ENCODE measurements around the gene GRPEL1. TPM values are rescaled to one million over a fixed set of nuclear protein-coding genes. Genes with fewer than 3 reads are reported as not detected.

GRPEL1 gene
- total and polyA plus RNA-seq, 2 of the 13 experiments (the other 11 are each of a cell fraction or from before 2014, with no cell fraction given), result 32.3 to 141 TPM

DNA sequence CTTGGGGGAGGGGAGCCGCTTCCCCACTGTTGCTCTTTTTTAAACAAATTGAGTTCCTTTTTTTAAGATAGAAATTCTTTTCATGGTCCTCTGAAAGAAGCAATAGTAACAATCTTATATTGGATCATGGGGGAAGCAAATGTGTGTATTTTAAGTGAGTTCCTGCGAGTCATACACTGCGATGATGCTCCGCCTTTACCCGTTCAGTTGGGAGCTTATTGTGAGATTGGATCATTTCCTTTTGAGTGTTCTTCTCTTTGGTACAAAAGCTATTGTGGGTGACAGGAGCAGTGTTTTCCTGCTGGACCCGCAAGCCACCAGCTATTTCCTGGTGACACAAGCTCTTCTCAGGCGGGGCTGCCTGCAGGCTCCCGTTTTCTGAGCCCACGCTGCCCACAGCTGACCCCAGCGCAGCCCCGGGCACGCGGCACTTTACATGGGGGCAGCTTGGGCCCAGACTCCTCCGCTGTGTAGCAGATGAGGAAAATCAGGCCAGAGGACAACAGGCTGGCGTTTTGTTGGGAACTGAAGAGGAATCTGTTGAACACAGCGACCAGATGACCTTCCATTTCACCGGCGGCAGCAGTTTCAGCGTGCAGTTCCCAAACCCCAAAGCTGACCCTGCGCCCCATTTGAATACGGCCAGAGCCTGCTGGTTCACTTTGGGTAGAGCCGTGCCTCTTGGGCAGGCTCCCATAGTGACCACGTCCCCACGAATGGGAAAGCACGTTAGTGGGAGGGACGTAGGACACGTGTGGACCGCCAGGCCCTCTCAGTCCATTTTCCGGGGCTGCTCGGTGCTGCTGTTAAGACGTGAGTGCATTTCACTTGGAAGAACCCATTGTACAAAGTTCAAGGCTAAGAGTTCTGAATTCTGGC lies 12.5 kb downstream of the GRPEL1 start (continued):
- TF ChIP-seq, protein P1, sequence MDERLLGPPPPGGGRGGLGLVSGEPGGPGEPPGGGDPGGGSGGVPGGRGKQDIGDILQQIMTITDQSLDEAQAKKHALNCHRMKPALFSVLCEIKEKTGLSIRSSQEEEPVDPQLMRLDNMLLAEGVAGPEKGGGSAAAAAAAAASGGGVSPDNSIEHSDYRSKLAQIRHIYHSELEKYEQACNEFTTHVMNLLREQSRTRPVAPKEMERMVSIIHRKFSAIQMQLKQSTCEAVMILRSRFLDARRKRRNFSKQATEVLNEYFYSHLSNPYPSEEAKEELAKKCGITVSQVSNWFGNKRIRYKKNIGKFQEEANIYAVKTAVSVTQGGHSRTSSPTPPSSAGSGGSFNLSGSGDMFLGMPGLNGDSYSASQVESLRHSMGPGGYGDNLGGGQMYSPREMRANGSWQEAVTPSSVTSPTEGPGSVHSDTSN (CRISPR knock-in tag; IDR thresholded peaks at IDR 0.05), result no peak

DNA sequence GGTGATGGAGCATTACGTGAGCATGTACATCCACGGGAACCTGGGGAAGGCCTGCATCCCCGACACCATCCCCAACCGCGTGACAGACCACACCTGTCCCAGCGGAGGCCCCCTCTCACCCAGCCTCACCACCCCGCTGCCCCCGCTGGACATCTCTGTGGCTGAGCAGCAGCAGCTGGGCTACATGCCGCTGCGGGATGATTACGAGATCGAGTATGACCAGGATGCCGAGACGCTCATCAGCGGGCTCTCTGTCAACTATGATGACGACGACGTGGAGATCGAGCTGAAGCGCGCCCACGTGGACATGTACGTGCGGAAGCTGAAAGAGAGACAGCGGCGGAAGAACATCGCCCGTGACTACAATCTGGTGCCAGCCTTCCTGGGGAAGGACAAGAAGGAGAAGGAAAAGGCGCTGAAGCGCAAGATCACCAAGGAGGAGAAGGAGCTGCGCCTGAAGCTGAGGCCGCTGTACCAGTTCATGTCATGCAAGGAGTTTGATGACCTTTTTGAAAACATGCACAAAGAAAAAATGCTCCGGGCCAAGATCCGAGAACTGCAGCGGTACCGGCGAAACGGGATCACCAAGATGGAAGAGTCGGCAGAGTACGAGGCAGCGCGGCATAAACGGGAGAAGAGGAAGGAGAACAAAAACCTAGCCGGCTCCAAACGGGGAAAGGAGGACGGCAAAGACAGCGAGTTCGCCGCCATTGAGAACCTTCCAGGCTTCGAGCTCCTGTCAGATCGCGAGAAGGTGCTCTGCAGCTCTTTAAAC lies 13.6 kb downstream of the GRPEL1 start:
- Histone ChIP-seq H4K20me1 (ENCODE audit: insufficient read depth, low read length) (0 out of 2 replicates have a peak, but pooled peaks cover 4% of the 10 kb centered on the region), H3K27ac (ENCODE audit: extremely low read length, insufficient read depth, low read length) (no peak overlapping the region), H3K4me1 (ENCODE audit: insufficient read depth, low read length) (no peaks in the 10 kb centered on the region), H3K4me3 (replicated peaks in 1 of 3; ENCODE audit: insufficient read depth in 1 of 3, low read depth in 2 of 3, low read length in 3 of 3) (no peak overlapping the region), H3K79me2 (ENCODE audit: insufficient read depth, low read length) (peaks cover 4% of the 10 kb centered on the region), H2AFZ (ENCODE audit: low read length) (no peak overlapping the region), H3K27me3 (ENCODE audit: control insufficient read depth in 1 of 2, insufficient read depth in 2 of 2, low read length in 2 of 2) (no peaks in the 10 kb centered on the region), H3K4me2 (ENCODE audit: low read depth, low read length) (no peak overlapping the region), H3K9ac (ENCODE audit: insufficient read depth, low read depth, low read length) (no peak overlapping the region), H3K36me3 (replicated peaks in 1 of 2; ENCODE audit: control insufficient read depth in 1 of 2, insufficient read depth in 2 of 2, low read length in 2 of 2) (peaks cover 11 to 45% of the 10 kb centered on the region in 2 experiments; a peak in 4 of 5 replicates), H3K9me3 (ENCODE audit: low read length) (no peaks in the 10 kb centered on the region)
- DNase-seq (ENCODE audit: low spot score) (no peak), FAIRE-seq (no peak), ATAC-seq (no peak)
- no TSS peak for BruUV-seq (replicated peaks)
- WGBS (ENCODE audit: low lambda C conversion rate), result 96% methylated on average over 52 of the region's 52 CpGs
- TF ChIP-seq, protein P2, sequence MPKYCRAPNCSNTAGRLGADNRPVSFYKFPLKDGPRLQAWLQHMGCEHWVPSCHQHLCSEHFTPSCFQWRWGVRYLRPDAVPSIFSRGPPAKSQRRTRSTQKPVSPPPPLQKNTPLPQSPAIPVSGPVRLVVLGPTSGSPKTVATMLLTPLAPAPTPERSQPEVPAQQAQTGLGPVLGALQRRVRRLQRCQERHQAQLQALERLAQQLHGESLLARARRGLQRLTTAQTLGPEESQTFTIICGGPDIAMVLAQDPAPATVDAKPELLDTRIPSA (CRISPR knock-in tag; IDR thresholded peaks at IDR 0.05; ENCODE audit: borderline replicate concordance), result no peak
- TF ChIP-seq SRSF1 (optimal IDR thresholded peaks at IDR 0.05; ENCODE audit: low read depth, low read length), result no peak
- TF ChIP-seq SATB2 (CRISPR knock-in tag; IDR thresholded peaks at IDR 0.05), result no peak
- ChIA-PET CTCF (ENCODE audit: low intra/inter-chr PET ratio, low total read pairs) (no interaction called here), POLR2A (interaction anchor here (1.8 kb wide), 1 partner anchor 13 kb away, joined by 9 read pairs; the partner anchor contains the start of gene GRPEL1)
- in situ Hi-C loops (cut with HindIII; ENCODE audit: extremely low pct_ligation_motif_present, low pct_unique_long_range_greater_than_20kb), result no loop called here
- intact Hi-C loops (cut with micrococcal nuclease; ENCODE audit: unreplicated experiment), result no loop called here

All from HepG2 (cell line).